ENCODE measurements around the gene CHRNA9. TPM values are rescaled to one million over a fixed set of nuclear protein-coding genes. Genes with fewer than 3 reads are reported as not detected.
"Not testable (repeated sequence)": the region's sequence is repeated elsewhere in the genome, so short reads cannot be mapped to it uniquely, and the experiment has no call there.

The CHRNA9 gene
- total and polyA plus RNA-seq, 5 donors from 2014 or later, result 0.13 to 0.69 (median 0.37) TPM; not detected in 1

GRCh38 chr4:40377512-40378365 lies 42.6 kb downstream of the CHRNA9 start:
- DNase-seq (no peak), ATAC-seq (ENCODE audit: low read depth in 2 of 2) (no peak)
- Mint-ChIP-seq H3K36me3 (no peaks in the 10 kb centered on the region), H3K4me1 (peaks cover 0 to 4% (median 0%) of the 10 kb centered on the region in 4 donors), H3K27me3 (peaks cover 10% of the 10 kb centered on the region), H3K9me3 (no peaks in the 10 kb centered on the region), H3K27ac (no peak overlapping the region), H3K4me3 (no peak overlapping the region)
- H3K36me3 ChIP-seq (ENCODE audit: control insufficient read depth, insufficient read depth, low read length), result no peaks in the 10 kb centered on the region
- no peaks in the 10 kb centered on the region for H3K27me3 ChIP-seq (ENCODE audit: control insufficient read depth, insufficient read depth, low read length)
- H3K4me1 ChIP-seq (ENCODE audit: control insufficient read depth, insufficient read depth, low read length, poor library complexity, severe bottlenecking), result no peaks in the 10 kb centered on the region
- no peaks in the 10 kb centered on the region for H3K9me3 ChIP-seq (ENCODE audit: control insufficient read depth in 2 of 2, low read length in 2 of 2)
- H3K27ac ChIP-seq (ENCODE audit: insufficient read depth, low read length, poor library complexity, severe bottlenecking), result no peak overlapping the region
- no peak overlapping the region for H3K4me3 ChIP-seq (ENCODE audit: low read depth, low read length)

GRCh38 chr4:40378619-40379018 lies 43.5 kb downstream of the CHRNA9 start:
- no peaks in the 10 kb centered on the region for H3K4me1 ChIP-seq (ENCODE audit: control insufficient read depth, insufficient read depth, low read length, poor library complexity, severe bottlenecking)
- no peaks in the 10 kb centered on the region for H3K27me3 ChIP-seq (ENCODE audit: control insufficient read depth, insufficient read depth, low read length)
- peaks cover 10% of the 10 kb centered on the region for H3K27me3 Mint-ChIP-seq
- no peaks in the 10 kb centered on the region for H3K36me3 Mint-ChIP-seq
- no peaks in the 10 kb centered on the region for H3K36me3 ChIP-seq (ENCODE audit: control insufficient read depth, insufficient read depth, low read length)
- no peaks in the 10 kb centered on the region for H3K9me3 ChIP-seq (ENCODE audit: control insufficient read depth in 2 of 2, low read length in 2 of 2)
- H3K9me3 Mint-ChIP-seq, result no peaks in the 10 kb centered on the region
- H3K27ac ChIP-seq (ENCODE audit: insufficient read depth, low read length, poor library complexity, severe bottlenecking), result no peak overlapping the region
- DNase-seq (no peak), ATAC-seq (ENCODE audit: low read depth in 2 of 2) (no peak)
- H3K27ac Mint-ChIP-seq, result no peak overlapping the region
- no peak overlapping the region for H3K4me3 Mint-ChIP-seq
- peaks cover 0 to 4% (median 0%) of the 10 kb centered on the region in 4 donors for H3K4me1 Mint-ChIP-seq
- H3K4me3 ChIP-seq (ENCODE audit: low read depth, low read length), result no peak overlapping the region

GRCh38 chr4:40379248-40379647 lies 44.1 kb downstream of the CHRNA9 start:
- H3K4me3 Mint-ChIP-seq, result no peak overlapping the region
- peaks cover 0 to 2% (median 0%) of the 10 kb centered on the region in 4 donors for H3K4me1 Mint-ChIP-seq

GRCh38 chr4:40380647-40381046 lies 45.5 kb downstream of the CHRNA9 start:
- ATAC-seq (ENCODE audit: low read depth in 2 of 2) (no peak), DNase-seq (no peak)
- Mint-ChIP-seq H3K4me3 (no peak overlapping the region), H3K27me3 (peaks cover 10% of the 10 kb centered on the region), H3K36me3 (no peaks in the 10 kb centered on the region), H3K27ac (no peak overlapping the region), H3K4me1 (peaks cover 0 to 2% (median 1%) of the 10 kb centered on the region in 4 donors), H3K9me3 (no peaks in the 10 kb centered on the region)
- H3K4me1 ChIP-seq (ENCODE audit: control insufficient read depth, insufficient read depth, low read length, poor library complexity, severe bottlenecking), result no peaks in the 10 kb centered on the region
- no peak overlapping the region for H3K27ac ChIP-seq (ENCODE audit: insufficient read depth, low read length, poor library complexity, severe bottlenecking)
- H3K27me3 ChIP-seq (ENCODE audit: control insufficient read depth, insufficient read depth, low read length), result no peaks in the 10 kb centered on the region
- no peak overlapping the region for H3K4me3 ChIP-seq (ENCODE audit: low read depth, low read length)
- H3K36me3 ChIP-seq (ENCODE audit: control insufficient read depth, insufficient read depth, low read length), result no peaks in the 10 kb centered on the region
- H3K9me3 ChIP-seq (ENCODE audit: control insufficient read depth in 2 of 2, low read length in 2 of 2), result no peaks in the 10 kb centered on the region

More at GRCh38 chr4:40379248-40379647, 44.1 kb downstream of the CHRNA9 start:
- H3K27me3 Mint-ChIP-seq, result peaks cover 10% of the 10 kb centered on the region
- H3K27ac Mint-ChIP-seq, result no peak overlapping the region
- H3K4me1 ChIP-seq (ENCODE audit: control insufficient read depth, insufficient read depth, low read length, poor library complexity, severe bottlenecking), result no peaks in the 10 kb centered on the region
- no peaks in the 10 kb centered on the region for H3K27me3 ChIP-seq (ENCODE audit: control insufficient read depth, insufficient read depth, low read length)
- no peaks in the 10 kb centered on the region for H3K36me3 ChIP-seq (ENCODE audit: control insufficient read depth, insufficient read depth, low read length)
- DNase-seq (no peak), ATAC-seq (ENCODE audit: low read depth in 2 of 2) (no peak)
- no peaks in the 10 kb centered on the region for H3K9me3 Mint-ChIP-seq
- H3K27ac ChIP-seq (ENCODE audit: insufficient read depth, low read length, poor library complexity, severe bottlenecking), result no peak overlapping the region
- H3K4me3 ChIP-seq (ENCODE audit: low read depth, low read length), result no peak overlapping the region
- no peaks in the 10 kb centered on the region for H3K9me3 ChIP-seq (ENCODE audit: control insufficient read depth in 2 of 2, low read length in 2 of 2)
- no peaks in the 10 kb centered on the region for H3K36me3 Mint-ChIP-seq

GRCh38 chr4:40388239-40388638 lies 53.1 kb downstream of the CHRNA9 start:
- Mint-ChIP-seq H3K27me3 (no peaks in the 10 kb centered on the region), H3K9me3 (no peaks in the 10 kb centered on the region), H3K4me3 (no peak overlapping the region), H3K4me1 (peaks cover 0 to 2% (median 0%) of the 10 kb centered on the region in 4 donors), H3K27ac (no peak overlapping the region), H3K36me3 (no peaks in the 10 kb centered on the region)
- H3K9me3 ChIP-seq (ENCODE audit: control insufficient read depth in 2 of 2, low read length in 2 of 2), result no peaks in the 10 kb centered on the region
- ATAC-seq (ENCODE audit: low read depth in 2 of 2) (no peak), DNase-seq (no peak)
- H3K27ac ChIP-seq (ENCODE audit: insufficient read depth, low read length, poor library complexity, severe bottlenecking), result no peak overlapping the region
- no peaks in the 10 kb centered on the region for H3K4me1 ChIP-seq (ENCODE audit: control insufficient read depth, insufficient read depth, low read length, poor library complexity, severe bottlenecking)
- no peak overlapping the region for H3K4me3 ChIP-seq (ENCODE audit: low read depth, low read length)
- no peaks in the 10 kb centered on the region for H3K27me3 ChIP-seq (ENCODE audit: control insufficient read depth, insufficient read depth, low read length)
- no peaks in the 10 kb centered on the region for H3K36me3 ChIP-seq (ENCODE audit: control insufficient read depth, insufficient read depth, low read length)

- Histone ChIP-seq H3K4me3 (ENCODE audit: low read depth, low read length) (no peak overlapping the region), H3K4me1 (ENCODE audit: control insufficient read depth, insufficient read depth, low read length, poor library complexity, severe bottlenecking) (no peaks in the 10 kb centered on the region), H3K27ac (ENCODE audit: insufficient read depth, low read length, poor library complexity, severe bottlenecking) (no peak overlapping the region), H3K27me3 (ENCODE audit: control insufficient read depth, insufficient read depth, low read length) (no peaks in the 10 kb centered on the region), H3K9me3 (ENCODE audit: control insufficient read depth in 2 of 2, low read length in 2 of 2) (no peaks in the 10 kb centered on the region), H3K36me3 (ENCODE audit: control insufficient read depth, insufficient read depth, low read length) (no peaks in the 10 kb centered on the region)
- Mint-ChIP-seq H3K27me3 (no peaks in the 10 kb centered on the region), H3K4me3 (no peak overlapping the region), H3K9me3 (peaks cover 0 to 4% (median 0%) of the 10 kb centered on the region in 7 donors), H3K27ac (no peak overlapping the region), H3K4me1 (peaks cover 0 to 2% (median 0%) of the 10 kb centered on the region in 4 donors), H3K36me3 (no peaks in the 10 kb centered on the region)
- no peak for ATAC-seq (ENCODE audit: low read depth in 2 of 2)
- DNase-seq, result no peak
Observed at GRCh38 chr4:40389986-40390385, 54.9 kb downstream of the CHRNA9 start.

GRCh38 chr4:40392241-40392640 lies 57.1 kb downstream of the CHRNA9 start:
- not testable (repeated sequence) for H3K4me3 ChIP-seq (ENCODE audit: low read depth, low read length); H3K4me1 ChIP-seq (ENCODE audit: control insufficient read depth, insufficient read depth, low read length, poor library complexity, severe bottlenecking); H3K36me3 Mint-ChIP-seq; H3K27me3 Mint-ChIP-seq; H3K27me3 ChIP-seq (ENCODE audit: control insufficient read depth, insufficient read depth, low read length); DNase-seq; H3K27ac Mint-ChIP-seq; H3K36me3 ChIP-seq (ENCODE audit: control insufficient read depth, insufficient read depth, low read length); H3K27ac ChIP-seq (ENCODE audit: insufficient read depth, low read length, poor library complexity, severe bottlenecking); H3K9me3 ChIP-seq (ENCODE audit: control insufficient read depth in 2 of 2, low read length in 2 of 2); H3K4me1 Mint-ChIP-seq; ATAC-seq (ENCODE audit: low read depth in 2 of 2); H3K9me3 Mint-ChIP-seq; H3K4me3 Mint-ChIP-seq

- Mint-ChIP-seq H3K27ac (no peak overlapping the region), H3K36me3 (no peaks in the 10 kb centered on the region), H3K4me3 (no peak overlapping the region), H3K9me3 (peaks cover 0 to 4% (median 0%) of the 10 kb centered on the region in 7 donors), H3K4me1 (no peaks in the 10 kb centered on the region), H3K27me3 (no peaks in the 10 kb centered on the region)
- no peaks in the 10 kb centered on the region for H3K36me3 ChIP-seq (ENCODE audit: control insufficient read depth, insufficient read depth, low read length)
- H3K4me1 ChIP-seq (ENCODE audit: control insufficient read depth, insufficient read depth, low read length, poor library complexity, severe bottlenecking), result no peaks in the 10 kb centered on the region
- H3K27me3 ChIP-seq (ENCODE audit: control insufficient read depth, insufficient read depth, low read length), result no peaks in the 10 kb centered on the region
- ATAC-seq (ENCODE audit: low read depth in 2 of 2), result no peak
- no peak for DNase-seq
- H3K4me3 ChIP-seq (ENCODE audit: low read depth, low read length), result no peak overlapping the region
- no peak overlapping the region for H3K27ac ChIP-seq (ENCODE audit: insufficient read depth, low read length, poor library complexity, severe bottlenecking)
- no peaks in the 10 kb centered on the region for H3K9me3 ChIP-seq (ENCODE audit: control insufficient read depth in 2 of 2, low read length in 2 of 2)
Observed at GRCh38 chr4:40394236-40394635, 59.1 kb downstream of the CHRNA9 start.
